Prostate gland (tissue), 2 donors: ENCODE results near the gene SPINK7. TPM values are rescaled to one million over a fixed set of nuclear protein-coding genes. Genes with fewer than 3 reads are reported as not detected.
"Not testable (repeated sequence)": the region's sequence is repeated elsewhere in the genome, so short reads cannot be mapped to it uniquely, and the experiment has no call there.

Experiments used
- DNase-seq: peaks from one replicate; pipeline ENCODE4 v3.0.0-alpha.2; 2019; ENCODE audit warnings: low spot score
- H3K27ac ChIP-seq, 2 donors: fragments of 200-600 bp; sonication (generic); 2 replicates each; pipeline ENCODE4 v1.5.1; 2017 to 2019
- H3K27me3 ChIP-seq: fragments of 200-600 bp; sonication (generic); replicated peaks from 2 replicates; pipeline ENCODE4 v1.5.1; 2019; ENCODE audit not compliant: insufficient read depth
- H3K36me3 ChIP-seq, 2 donors: fragments of 200-600 bp; sonication (generic); 1 replicate in 1 of 2; 2 replicates in 1 of 2; pipeline versions ENCODE4 v1.5.1 to v1.8.1; 2017 to 2019
- H3K4me1 ChIP-seq: fragments of 200-600 bp; sonication (generic); replicated peaks from 2 replicates; pipeline ENCODE4 v1.5.1; 2019
- H3K4me3 ChIP-seq, 2 donors: fragments of 200-600 bp; sonication (generic); 2 replicates each; pipeline ENCODE4 v1.5.1; 2017 to 2019
- H3K9me3 ChIP-seq: fragments of 200-600 bp; sonication (generic); 2 replicates; pipeline ENCODE4 v1.5.1; 2017
- POLR2A ChIP-seq: fragments of 450-650 bp; IDR thresholded peaks from one replicate; pipeline ENCODE4 v1.6.1; 2016; ENCODE audit warnings: antibody characterized with exemption, mild to moderate bottlenecking
- POLR2AphosphoS5 ChIP-seq: sonication (generic); formaldehyde crosslinking; IDR thresholded peaks from one replicate; pipeline ENCODE4 v1.6.1; 2017; ENCODE audit warnings: antibody characterized with exemption
- WGBS: methylation state at CpG from one replicate; pipeline ENCODE4 v1.1.5; 2018; 5-methylcytosine and 5-hydroxymethylcytosine counted together
- intact Hi-C: fragments of 100-400 bp; cut with DNase I; formaldehyde crosslinking; loops from one replicate; pipeline ENCODE4 v1.14.2; 2022
- total RNA-seq, 2 donors: library from RNA; depleted of rRNA; stranded (reverse); fragments of >200 nt; gene quantifications; one replicate each; pipeline ENCODE4 v1.1.0, GENCODE V29; 2016
- TF ChIP-seq, protein P1 (sequence below), 4 experiments: fragments of 200-600 bp in 2 of 4; fragments of 450-650 bp in 2 of 4; sonication (generic) in 2 of 4; IDR thresholded peaks; 1 replicate in 3 of 4; 2 replicates in 1 of 4; pipeline ENCODE4 v1.5.1; 2016 to 2019; ENCODE audit warnings: antibody characterized with exemption in 4 of 4, mild to moderate bottlenecking in 2 of 4, moderate library complexity in 2 of 4

Gene SPINK7
- total RNA-seq, 2 donors from 2014 or later, result not detected

- TF ChIP-seq, protein P1, sequence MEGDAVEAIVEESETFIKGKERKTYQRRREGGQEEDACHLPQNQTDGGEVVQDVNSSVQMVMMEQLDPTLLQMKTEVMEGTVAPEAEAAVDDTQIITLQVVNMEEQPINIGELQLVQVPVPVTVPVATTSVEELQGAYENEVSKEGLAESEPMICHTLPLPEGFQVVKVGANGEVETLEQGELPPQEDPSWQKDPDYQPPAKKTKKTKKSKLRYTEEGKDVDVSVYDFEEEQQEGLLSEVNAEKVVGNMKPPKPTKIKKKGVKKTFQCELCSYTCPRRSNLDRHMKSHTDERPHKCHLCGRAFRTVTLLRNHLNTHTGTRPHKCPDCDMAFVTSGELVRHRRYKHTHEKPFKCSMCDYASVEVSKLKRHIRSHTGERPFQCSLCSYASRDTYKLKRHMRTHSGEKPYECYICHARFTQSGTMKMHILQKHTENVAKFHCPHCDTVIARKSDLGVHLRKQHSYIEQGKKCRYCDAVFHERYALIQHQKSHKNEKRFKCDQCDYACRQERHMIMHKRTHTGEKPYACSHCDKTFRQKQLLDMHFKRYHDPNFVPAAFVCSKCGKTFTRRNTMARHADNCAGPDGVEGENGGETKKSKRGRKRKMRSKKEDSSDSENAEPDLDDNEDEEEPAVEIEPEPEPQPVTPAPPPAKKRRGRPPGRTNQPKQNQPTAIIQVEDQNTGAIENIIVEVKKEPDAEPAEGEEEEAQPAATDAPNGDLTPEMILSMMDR (IDR thresholded peaks at IDR 0.05), result no peak
- TF ChIP-seq POLR2A (no peak), POLR2AphosphoS5 (no peak)
- Histone ChIP-seq H3K27ac (no peak overlapping the region), H3K27me3 (no peaks in the 10 kb centered on the region), H3K36me3 (no peaks in the 10 kb centered on the region), H3K9me3 (no peaks in the 10 kb centered on the region), H3K4me3 (no peak overlapping the region), H3K4me1 (no peaks in the 10 kb centered on the region)
- WGBS, result 81% methylated on average over 3 of the region's 3 CpGs
- no peak for DNase-seq
- intact Hi-C loops, result no loop called here
Measured at GRCh38 chr5:148311484-148311883, 739 bp upstream of the SPINK7 start.

DNA sequence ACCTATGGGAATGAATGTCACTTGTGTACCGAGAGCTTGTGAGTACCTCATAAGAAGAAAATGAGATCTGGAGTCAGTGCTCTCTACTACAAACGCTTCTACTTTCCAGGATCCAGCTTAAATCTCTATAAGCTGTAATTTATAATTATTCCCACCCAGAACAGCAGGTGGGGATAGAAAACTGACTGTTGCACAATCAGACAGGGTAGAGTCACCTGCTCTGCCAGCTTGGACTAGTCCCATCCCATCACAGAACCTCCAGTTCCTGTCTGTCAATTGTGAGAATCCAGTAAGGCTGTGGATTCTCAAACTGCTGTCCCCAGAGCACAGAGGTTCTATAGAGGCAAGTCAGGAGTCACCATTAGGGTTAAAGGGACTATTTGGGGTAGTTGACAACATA lies 2.0 kb downstream of the SPINK7 start:
- 90% methylated on average over 2 of the region's 2 CpGs for WGBS
- no peak for DNase-seq
- H3K36me3 ChIP-seq, result no peaks in the 10 kb centered on the region
- no peaks in the 10 kb centered on the region for H3K27me3 ChIP-seq
- H3K27ac ChIP-seq, result no peak overlapping the region
- no peak overlapping the region for H3K4me3 ChIP-seq
- no peaks in the 10 kb centered on the region for H3K4me1 ChIP-seq
- TF ChIP-seq, protein P1 (IDR thresholded peaks at IDR 0.05), result peak in 2 of 4 experiments; percentile 5 to 26
- no peak for TF ChIP-seq POLR2A
- H3K9me3 ChIP-seq, result no peaks in the 10 kb centered on the region
- intact Hi-C loops, result no loop called here

DNA sequence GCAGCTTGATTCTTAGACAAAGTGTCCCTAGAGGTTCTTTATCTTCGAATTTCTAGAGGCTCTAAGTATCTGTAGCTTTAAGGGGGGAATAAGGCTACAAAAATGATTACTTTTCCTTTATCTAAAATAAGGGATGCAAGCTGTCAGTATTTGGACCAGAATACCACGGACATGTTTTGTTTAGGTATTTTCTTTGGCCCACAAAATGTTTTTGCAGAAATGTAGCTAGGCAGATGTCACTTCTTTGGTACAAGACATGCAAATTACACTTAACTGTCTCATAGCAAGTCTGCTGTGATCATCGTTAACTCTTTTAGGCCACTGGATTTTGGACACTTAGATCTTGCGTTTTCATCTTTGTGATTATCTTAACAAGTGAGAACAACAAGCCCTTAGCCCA lies 2.5 kb downstream of the SPINK7 start:
- DNase-seq, result no peak
- intact Hi-C loops, result no loop called here

GRCh38 chr5:148320011-148320963 lies 8.1 kb downstream of the SPINK7 start:
- H3K36me3 ChIP-seq, H3K4me1 ChIP-seq, DNase-seq, H3K27me3 ChIP-seq, H3K9me3 ChIP-seq, H3K27ac ChIP-seq, intact Hi-C loops: not testable (repeated sequence)
- WGBS, result 35% methylated on average over 22 of the region's 42 CpGs
- peak overlapping the region; percentile 19 to 22 for H3K4me3 ChIP-seq

More for the DNA sequence above, 2.5 kb downstream of the SPINK7 start:
- Histone ChIP-seq H3K9me3 (no peaks in the 10 kb centered on the region), H3K27ac (no peak overlapping the region), H3K36me3 (no peaks in the 10 kb centered on the region), H3K4me3 (no peak overlapping the region), H3K27me3 (no peaks in the 10 kb centered on the region), H3K4me1 (no peaks in the 10 kb centered on the region)
- TF ChIP-seq, protein P1 (IDR thresholded peaks at IDR 0.05), result no peak
- TF ChIP-seq POLR2AphosphoS5, result no peak
- no peak for TF ChIP-seq POLR2A
- WGBS, result 56% methylated on average over 4 of the region's 4 CpGs

DNA sequence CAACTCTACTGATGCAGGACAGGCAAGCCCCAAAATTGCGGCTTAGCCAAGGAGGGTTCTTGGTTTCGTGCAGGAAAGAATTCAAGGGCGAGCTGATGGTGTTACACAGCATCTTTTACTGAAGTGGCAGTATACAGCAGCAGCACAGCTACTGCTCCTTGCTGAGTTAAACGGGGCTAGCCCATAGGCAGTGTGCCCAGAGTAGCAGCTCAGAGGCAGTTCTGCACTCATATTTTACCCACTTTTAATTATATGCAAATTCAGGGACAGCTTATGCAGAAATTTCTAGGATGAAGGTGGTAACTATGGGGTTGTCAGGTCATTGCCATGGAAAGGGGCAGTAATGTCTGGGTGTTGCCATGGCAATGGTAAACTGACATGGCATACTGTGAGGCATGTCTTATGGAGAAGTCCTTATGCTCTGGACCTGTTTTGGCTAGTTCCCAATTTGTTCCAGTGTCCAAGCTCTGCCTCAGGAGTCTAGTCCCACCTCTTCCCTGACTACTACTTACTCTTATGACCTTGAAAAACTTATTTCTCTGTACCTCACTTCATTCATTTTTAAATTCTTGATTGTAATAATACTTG lies 21.1 kb downstream of the SPINK7 start:
- Histone ChIP-seq H3K27ac (no peak overlapping the region), H3K9me3 (no peaks in the 10 kb centered on the region), H3K4me3 (no peak overlapping the region), H3K4me1 (no peaks in the 10 kb centered on the region), H3K36me3 (no peaks in the 10 kb centered on the region), H3K27me3 (no peaks in the 10 kb centered on the region)
- WGBS, result 94% methylated on average over 4 of the region's 4 CpGs
- intact Hi-C loops, result no loop called here
- DNase-seq, result no peak
- TF ChIP-seq POLR2AphosphoS5, result no peak
- TF ChIP-seq POLR2A, result no peak
- TF ChIP-seq, protein P1 (IDR thresholded peaks at IDR 0.05), result no peak
